GM06990 (cell line): ENCODE results near the gene APBB2.

Source experiments
- DNase-seq: peaks from one replicate; pipeline ENCODE4 v3.0.0-alpha.2; 2011; ENCODE audit not compliant: insufficient read length; ENCODE audit errors: extremely low read depth
- H3K27me3 ChIP-seq: replicated peaks from 2 replicates; pipeline ENCODE4 v1.6.0; 2011; ENCODE audit warnings: low read length; ENCODE audit not compliant: control insufficient read depth, insufficient read depth
- H3K36me3 ChIP-seq: 2 replicates; pipeline ENCODE4 v1.5.1; 2011; ENCODE audit warnings: low read length; ENCODE audit not compliant: control insufficient read depth, insufficient read depth
- H3K4me3 ChIP-seq: replicated peaks from 2 replicates; pipeline ENCODE4 v1.5.1; 2011; ENCODE audit warnings: low read depth, mild to moderate bottlenecking, control low read depth, low read length
- CTCF ChIP-seq: IDR thresholded peaks from 2 replicates; pipeline ENCODE4 v1.5.1; 2011; ENCODE audit warnings: low read length, control low read depth, mild to moderate bottlenecking, inconsistent platforms; ENCODE audit not compliant: insufficient read depth, poor library complexity, severe bottlenecking

Gene APBB2

GRCh38 chr4:41199788-41200187 is 14.6 kb downstream of the APBB2 start:
- TF ChIP-seq CTCF: no peak
- no peaks in the 10 kb centered on the region for H3K27me3 ChIP-seq
- H3K4me3 ChIP-seq: no peak overlapping the region
- no peak for DNase-seq
- no peaks in the 10 kb centered on the region for H3K36me3 ChIP-seq

GRCh38 chr4:41197996-41198395 is 16.3 kb downstream of the APBB2 start:
- no peak overlapping the region for H3K4me3 ChIP-seq
- no peaks in the 10 kb centered on the region for H3K27me3 ChIP-seq
- TF ChIP-seq CTCF: no peak
- no peaks in the 10 kb centered on the region for H3K36me3 ChIP-seq
- no peak for DNase-seq

GRCh38 chr4:41197495-41197894 is 16.8 kb downstream of the APBB2 start:
- TF ChIP-seq CTCF: no peak

GRCh38 chr4:41196633-41197332 is 17.6 kb downstream of the APBB2 start:
- no peak for TF ChIP-seq CTCF
- H3K4me3 ChIP-seq: no peak overlapping the region
- DNase-seq: no peak
- no peaks in the 10 kb centered on the region for H3K27me3 ChIP-seq
- no peaks in the 10 kb centered on the region for H3K36me3 ChIP-seq

More at GRCh38 chr4:41197495-41197894, 16.8 kb downstream of the APBB2 start:
- Histone ChIP-seq H3K36me3 (no peaks in the 10 kb centered on the region), H3K4me3 (no peak overlapping the region), H3K27me3 (no peaks in the 10 kb centered on the region)
- no peak for DNase-seq

GRCh38 chr4:41192136-41192535 is 22.2 kb downstream of the APBB2 start:
- DNase-seq: no peak
- TF ChIP-seq CTCF: no peak
- Histone ChIP-seq H3K36me3 (no peaks in the 10 kb centered on the region), H3K27me3 (no peaks in the 10 kb centered on the region), H3K4me3 (no peak overlapping the region)

- DNase-seq: no peak
- no peaks in the 10 kb centered on the region for H3K27me3 ChIP-seq
- H3K4me3 ChIP-seq: no peak overlapping the region
- TF ChIP-seq CTCF: no peak
- H3K36me3 ChIP-seq: no peaks in the 10 kb centered on the region
These were observed 24.7 kb downstream of the APBB2 start for GRCh38 chr4:41189666-41190065.
